ENCODE data around the gene JHY. TPM values are rescaled to one million over a fixed set of nuclear protein-coding genes. Genes with fewer than 3 reads are reported as not detected.

The JHY gene
- polyA plus RNA-seq, 1 donor: 13.7 TPM

Other genes starting within 250 kb of the JHY start
- gene UBASH3B, start 227.0 kb upstream of the JHY start, polyA plus RNA-seq (ENCODE audit: insufficient read length): 8.5 TPM
- not detected for gene CRTAM, start 44.3 kb upstream of the JHY start, polyA plus RNA-seq (ENCODE audit: insufficient read length)
- not detected for gene BSX, start 99.1 kb downstream of the JHY start, polyA plus RNA-seq (ENCODE audit: insufficient read length)
- gene HSPA8, start 179.4 kb downstream of the JHY start, polyA plus RNA-seq (ENCODE audit: insufficient read length): 1,295 TPM